ENCODE measurements around the gene CHAF1A.

CHAF1A gene

DNA sequence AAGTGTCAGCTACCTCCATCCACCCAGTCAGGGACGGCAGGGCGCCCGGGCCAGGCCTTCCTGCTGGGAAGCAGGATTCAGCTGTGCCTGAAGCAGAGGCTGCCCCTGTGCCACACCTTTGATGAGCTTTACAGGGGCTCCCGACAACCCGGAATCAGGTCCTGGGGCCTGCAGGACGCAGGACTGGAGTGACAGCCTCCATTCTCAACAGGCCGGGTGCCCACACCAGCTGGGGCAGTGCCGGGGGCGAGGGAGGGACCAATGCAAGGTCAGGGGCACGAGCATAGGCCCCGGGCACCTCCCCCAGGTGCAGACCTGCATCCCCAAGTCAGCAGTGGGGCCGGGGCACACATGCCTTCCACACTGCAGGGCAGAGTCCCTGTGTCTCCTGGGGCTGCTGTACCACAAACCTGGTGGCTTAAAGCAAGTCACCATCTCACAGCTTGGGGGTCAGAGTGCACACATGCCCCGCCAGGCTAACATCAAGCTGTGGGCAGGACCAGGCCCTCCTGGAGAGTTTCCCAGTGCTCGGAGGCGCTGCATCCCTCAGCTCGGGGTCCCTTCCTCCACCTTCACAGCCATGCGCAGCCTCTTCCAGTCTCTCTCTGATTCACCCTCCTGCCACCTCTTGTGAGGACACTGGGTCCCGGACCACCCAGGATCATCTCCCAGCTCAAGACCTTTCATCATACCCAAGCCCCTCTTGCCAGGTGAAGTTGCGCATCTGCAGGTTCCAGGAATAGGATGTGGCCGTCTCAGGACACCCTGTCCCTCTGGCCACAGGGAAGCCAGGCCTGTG, 41.7 kb downstream of the CHAF1A start:
- no peak overlapping the region for H3K4me3 ChIP-seq (ENCODE audit: low read depth, low read length)
- TF ChIP-seq, protein P1, sequence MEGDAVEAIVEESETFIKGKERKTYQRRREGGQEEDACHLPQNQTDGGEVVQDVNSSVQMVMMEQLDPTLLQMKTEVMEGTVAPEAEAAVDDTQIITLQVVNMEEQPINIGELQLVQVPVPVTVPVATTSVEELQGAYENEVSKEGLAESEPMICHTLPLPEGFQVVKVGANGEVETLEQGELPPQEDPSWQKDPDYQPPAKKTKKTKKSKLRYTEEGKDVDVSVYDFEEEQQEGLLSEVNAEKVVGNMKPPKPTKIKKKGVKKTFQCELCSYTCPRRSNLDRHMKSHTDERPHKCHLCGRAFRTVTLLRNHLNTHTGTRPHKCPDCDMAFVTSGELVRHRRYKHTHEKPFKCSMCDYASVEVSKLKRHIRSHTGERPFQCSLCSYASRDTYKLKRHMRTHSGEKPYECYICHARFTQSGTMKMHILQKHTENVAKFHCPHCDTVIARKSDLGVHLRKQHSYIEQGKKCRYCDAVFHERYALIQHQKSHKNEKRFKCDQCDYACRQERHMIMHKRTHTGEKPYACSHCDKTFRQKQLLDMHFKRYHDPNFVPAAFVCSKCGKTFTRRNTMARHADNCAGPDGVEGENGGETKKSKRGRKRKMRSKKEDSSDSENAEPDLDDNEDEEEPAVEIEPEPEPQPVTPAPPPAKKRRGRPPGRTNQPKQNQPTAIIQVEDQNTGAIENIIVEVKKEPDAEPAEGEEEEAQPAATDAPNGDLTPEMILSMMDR (IDR thresholded peaks at IDR 0.05; ENCODE audit: low read depth, low read length), result no peak

DNA sequence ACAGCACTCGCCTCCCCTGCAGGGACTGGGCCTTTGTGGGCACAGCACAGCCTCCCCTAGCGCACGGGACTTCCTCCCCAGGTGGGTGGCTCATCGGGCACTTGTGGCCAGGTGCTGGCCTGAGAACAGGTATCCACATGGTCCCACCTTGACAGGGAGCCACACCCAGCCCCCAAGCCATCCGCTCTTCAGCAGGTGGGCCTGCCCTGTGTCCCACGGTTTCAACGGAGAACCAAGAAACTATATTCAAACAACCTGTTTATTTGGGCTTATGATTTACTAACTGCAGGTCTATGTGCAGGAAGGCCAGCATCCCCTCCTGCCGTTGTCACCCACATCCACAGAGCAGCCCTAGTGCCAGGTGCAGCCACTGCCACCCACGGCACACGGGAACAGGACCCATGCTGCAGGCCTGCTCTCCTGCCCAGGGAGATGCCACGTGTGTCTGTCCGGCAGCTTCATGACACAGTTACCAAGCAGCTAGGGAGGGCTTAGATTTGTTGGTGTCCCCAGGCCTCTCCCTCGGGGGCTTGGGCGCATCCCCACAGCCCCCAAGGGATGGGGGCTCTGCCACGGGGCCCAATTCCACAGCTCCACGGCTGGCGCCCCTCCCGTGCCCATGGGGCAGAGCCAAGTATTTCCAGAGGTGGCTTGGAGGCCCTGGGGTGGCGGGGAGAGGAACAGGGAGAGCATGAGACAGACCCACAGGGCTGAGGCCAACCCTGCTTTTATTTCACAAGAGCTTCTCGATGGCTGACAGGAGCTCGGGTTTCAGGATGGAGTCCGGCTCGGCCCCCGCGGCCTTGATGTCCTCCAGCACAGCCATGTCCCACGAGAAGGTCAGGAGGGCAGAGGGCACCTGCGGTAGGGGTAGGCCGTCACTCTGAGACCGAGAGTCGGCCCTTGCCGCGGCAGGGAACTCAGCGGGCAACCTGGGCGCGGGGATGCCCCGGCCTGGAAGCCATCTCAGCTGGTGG, 42.6 kb downstream of the CHAF1A start:
- TF ChIP-seq, protein P1 (IDR thresholded peaks at IDR 0.05; ENCODE audit: low read depth, low read length), result no peak
- H3K4me3 ChIP-seq (ENCODE audit: low read depth, low read length), result no peak overlapping the region

DNA sequence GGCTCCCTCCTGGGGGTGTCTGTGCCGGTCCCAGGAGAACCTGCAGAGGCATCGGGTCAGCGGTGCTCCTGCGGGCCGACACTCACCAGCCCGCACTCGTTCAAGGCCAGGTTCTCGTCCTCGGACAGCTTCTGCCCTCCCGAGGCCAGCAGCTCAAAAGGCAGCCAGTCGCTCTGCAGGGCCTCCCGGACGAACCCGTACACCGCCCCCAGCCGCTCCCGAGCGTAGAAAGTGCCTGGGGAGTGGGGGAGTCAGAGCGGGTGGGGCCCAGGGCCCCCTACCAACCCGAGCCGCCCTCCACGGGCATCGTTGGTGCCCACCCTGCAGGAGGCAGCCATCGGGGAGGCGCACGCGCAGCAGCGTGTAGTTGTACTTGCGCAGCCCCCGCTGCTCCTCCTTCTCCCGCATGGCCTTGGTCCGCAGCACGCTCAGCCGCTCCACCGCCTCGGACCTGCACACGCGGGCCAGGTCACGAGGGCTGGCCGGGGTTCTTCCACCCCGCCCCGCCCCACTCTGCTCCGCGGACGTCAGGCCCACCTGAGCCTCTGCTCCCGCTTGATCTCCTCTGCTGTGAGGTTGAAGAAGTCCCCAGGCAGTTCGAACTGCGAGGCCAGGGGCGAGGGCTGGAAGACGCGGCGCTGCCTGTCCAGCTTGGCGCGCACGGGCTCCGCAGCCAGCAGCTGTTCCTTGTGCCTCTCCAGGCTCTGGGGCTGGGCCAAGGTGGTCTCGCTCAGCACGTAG, 43.7 kb downstream of the CHAF1A start:
- H3K4me3 ChIP-seq (ENCODE audit: low read depth, low read length), result no peak overlapping the region
- TF ChIP-seq, protein P1 (IDR thresholded peaks at IDR 0.05; ENCODE audit: low read depth, low read length), result no peak

DNA sequence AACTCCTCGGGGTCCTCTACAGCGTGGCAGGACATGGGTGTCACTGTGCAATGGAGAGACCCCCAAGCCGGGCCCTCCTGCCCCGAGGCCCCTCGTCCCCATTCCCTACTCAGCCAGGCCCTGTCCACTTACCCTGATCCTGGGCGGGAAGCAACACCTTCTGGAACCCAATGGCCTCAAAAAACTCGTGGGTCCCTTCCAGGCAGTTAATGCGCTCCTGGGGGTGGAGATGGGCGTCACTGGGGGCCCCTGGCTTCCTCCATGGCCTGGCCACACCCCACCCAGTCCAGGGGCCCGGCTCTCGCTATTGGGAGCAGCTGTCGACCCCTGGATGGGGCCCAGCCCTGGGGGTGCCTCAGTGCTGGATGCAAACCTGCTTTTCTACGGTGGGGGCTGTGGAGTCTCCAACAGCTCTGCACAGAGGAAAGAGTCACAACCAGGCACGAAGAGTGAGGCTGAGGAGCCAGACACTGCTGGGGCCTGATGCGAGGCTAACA, 44.3 kb downstream of the CHAF1A start:
- H3K4me3 ChIP-seq (ENCODE audit: low read depth, low read length), result no peak overlapping the region
- TF ChIP-seq, protein P1 (IDR thresholded peaks at IDR 0.05; ENCODE audit: low read depth, low read length), result no peak

DNA sequence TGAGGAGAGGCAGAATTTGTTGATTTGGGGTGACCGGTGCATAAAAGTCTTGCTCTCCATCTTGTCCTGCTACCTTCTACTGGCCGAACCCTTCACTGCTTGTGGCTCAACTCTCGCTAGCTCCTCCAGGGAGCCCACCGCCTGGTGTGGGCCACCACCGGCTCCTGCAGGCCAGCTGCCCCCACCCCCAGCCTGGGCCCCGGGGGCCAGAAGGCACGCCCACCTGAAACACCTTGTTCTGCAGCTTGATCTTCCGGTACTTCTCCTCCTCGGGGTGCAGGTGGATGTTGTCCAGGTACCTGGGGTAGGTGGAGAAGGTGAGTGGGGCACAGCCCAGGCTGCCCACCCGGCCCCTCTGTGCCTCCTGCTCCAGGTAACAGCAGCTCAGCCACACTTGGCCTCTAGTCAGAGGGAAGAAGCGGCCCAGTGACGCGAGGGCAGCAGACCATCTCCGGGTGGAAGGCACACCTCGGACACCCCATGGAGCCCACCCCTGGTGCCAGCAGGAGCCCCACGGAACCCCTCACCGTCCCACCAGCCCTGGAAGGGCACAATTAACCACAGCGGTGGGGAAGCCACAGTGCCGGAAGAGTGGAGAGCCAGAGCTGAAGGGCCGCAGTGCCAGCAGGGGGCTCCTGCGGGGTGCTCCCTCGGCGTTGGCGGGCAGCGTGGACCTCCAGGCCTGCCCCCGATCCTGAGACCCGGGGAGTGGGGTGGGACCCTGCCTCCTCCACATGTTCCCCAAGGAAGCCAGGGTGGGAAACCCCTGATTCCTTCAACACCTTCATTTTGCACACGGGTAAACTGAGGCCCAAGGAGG, 45.1 kb downstream of the CHAF1A start:
- no peak overlapping the region for H3K4me3 ChIP-seq (ENCODE audit: low read depth, low read length)
- TF ChIP-seq, protein P1 (IDR thresholded peaks at IDR 0.05; ENCODE audit: low read depth, low read length), result no peak

All from WI38 (cell line).